K562 (cell line): ENCODE measurements around the gene RALB. TPM values are rescaled to one million over a fixed set of nuclear protein-coding genes. Genes with fewer than 3 reads are reported as not detected.

Experiments
- ATF6 ChIP-seq: sonication (generic); formaldehyde crosslinking; IDR thresholded peaks from 2 replicates; pipeline ENCODE4 v1.4.0; 2020; ENCODE audit warnings: mild to moderate bottlenecking, missing genetic modification reagents
- CREM ChIP-seq: IDR thresholded peaks from 2 replicates; pipeline ENCODE4 v1.6.1; 2014; ENCODE audit warnings: antibody characterized with exemption, low read depth
- E2F3 ChIP-seq: fragments of 250-450 bp; sonication (Bioruptor Pico); IDR thresholded peaks from 2 replicates; pipeline ENCODE4 v1.4.0; 2020; ENCODE audit warnings: mild to moderate bottlenecking
- FOS ChIP-seq: IDR thresholded peaks from 3 replicates; pipeline ENCODE4 v1.6.1; 2011; ENCODE audit not compliant: insufficient read length; ENCODE audit errors: extremely low read depth
- FOXP1 ChIP-seq: sonication (generic); formaldehyde crosslinking; IDR thresholded peaks from 2 replicates; pipeline ENCODE4 v1.8.0; 2022; ENCODE audit warnings: mild to moderate bottlenecking, missing genetic modification reagents
- GABPA ChIP-seq: fragments of 200-800 bp; sonication (Bioruptor generic); conservative IDR thresholded peaks from 2 replicates; pipeline ENCODE4 v1.6.1; 2016; ENCODE audit warnings: low read depth, missing genetic modification characterization, missing compliant biosample characterization
- HCFC1 ChIP-seq: IDR thresholded peaks from 2 replicates; pipeline ENCODE4 v1.6.1; 2012; ENCODE audit warnings: low read depth, low read length, improper control_type of control experiment
- IRF1 ChIP-seq: sonication (generic); formaldehyde crosslinking; IDR thresholded peaks from 2 replicates; pipeline ENCODE4 v1.8.0; 2022; ENCODE audit warnings: missing genetic modification reagents, mild to moderate bottlenecking, borderline replicate concordance
- KDM2B ChIP-seq: fragments of 250-450 bp; sonication (Bioruptor Pico); IDR thresholded peaks from 2 replicates; pipeline ENCODE4 v1.8.0; 2021; ENCODE audit warnings: mild to moderate bottlenecking, moderate library complexity
- MXI1 ChIP-seq: IDR thresholded peaks from 2 replicates; pipeline ENCODE4 v1.6.1; 2011; ENCODE audit warnings: low read depth, mild to moderate bottlenecking, improper control_type of control experiment, low read length
- NR0B1 ChIP-seq: fragments of 450-650 bp; IDR thresholded peaks from one replicate; pipeline ENCODE4 v1.6.1; 2018; ENCODE audit warnings: mild to moderate bottlenecking, moderate library complexity; ENCODE audit not compliant: partially characterized antibody
- NR2C1 ChIP-seq, 2 experiments: fragments of 450-650 bp; IDR thresholded peaks; 2 replicates each; pipeline ENCODE4 v1.6.1; 2017; ENCODE audit warnings: mild to moderate bottlenecking in 2 of 2, antibody characterized with exemption in 1 of 2, inconsistent platforms in 1 of 2, missing compliant biosample characterization in 1 of 2, missing genetic modification characterization in 1 of 2
- PCBP1 ChIP-seq: fragments of 200-400 bp; formaldehyde crosslinking; IDR thresholded peaks from 2 replicates; pipeline ENCODE4 v1.6.1; 2018; ENCODE audit warnings: mild to moderate bottlenecking, low read depth, low read length; ENCODE audit not compliant: poor library complexity, severe bottlenecking
- PHF21A ChIP-seq: fragments of 450-650 bp; IDR thresholded peaks from 2 replicates; pipeline ENCODE4 v1.6.1; 2017; ENCODE audit warnings: low read depth, borderline replicate concordance
- STAT5A ChIP-seq: IDR thresholded peaks from 2 replicates; pipeline ENCODE4 v1.6.1; 2012; ENCODE audit warnings: low read length, inconsistent platforms, borderline replicate concordance
- TFAM ChIP-seq: fragments of 250-450 bp; sonication (Bioruptor Pico); conservative IDR thresholded peaks from 2 replicates; pipeline ENCODE4 v1.5.0; 2021; ENCODE audit warnings: mild to moderate bottlenecking, moderate library complexity
- ZBTB49 ChIP-seq: sonication (generic); formaldehyde crosslinking; IDR thresholded peaks from 2 replicates; pipeline ENCODE4 v1.8.0; 2022; ENCODE audit warnings: missing genetic modification reagents, mild to moderate bottlenecking, borderline replicate concordance
- ZNF133 ChIP-seq: fragments of 250-450 bp; sonication (Bioruptor Pico); IDR thresholded peaks from 2 replicates; pipeline ENCODE4 v1.4.0; 2020; ENCODE audit warnings: mild to moderate bottlenecking
- ZNF408 ChIP-seq: fragments of 250-450 bp; sonication (Bioruptor Pico); IDR thresholded peaks from 2 replicates; pipeline ENCODE4 v1.4.0; 2020; ENCODE audit warnings: low read depth, mild to moderate bottlenecking, moderate library complexity
- ZNF445 ChIP-seq: fragments of 250-450 bp; sonication (Bioruptor Pico); IDR thresholded peaks from 2 replicates; pipeline ENCODE4 v1.4.0; 2020; ENCODE audit warnings: low read depth, mild to moderate bottlenecking, moderate library complexity
- ZNF511 ChIP-seq: sonication (generic); formaldehyde crosslinking; IDR thresholded peaks from 2 replicates; pipeline ENCODE4 v1.8.0; 2022; ENCODE audit warnings: mild to moderate bottlenecking, missing genetic modification reagents
- polyA plus RNA-seq, 8 experiments: library from polyadenylated mRNA; depleted of rRNA in 4 of 8; stranded (reverse) in 5 of 8; unstranded in 3 of 8; fragments of >200 nt; fragmentation: Nextera tagmentation in 2 of 8; fragmentation: Illumina TruSeq in 1 of 8; extraction: Ambion mirVana in 2 of 8; extraction: Trizol in 1 of 8; gene quantifications; 2 replicates each; pipeline versions ENCODE4 v1.2.1 to v1.2.3, GENCODE V29; 2011 to 2014; ENCODE audit warnings: inconsistent platforms in 1 of 8, missing spikeins in 1 of 8
- total RNA-seq, 7 experiments: library from RNA; depleted of rRNA in 6 of 7; stranded (reverse); fragments of >200 nt in 6 of 7; fragmentation: Illumina TruSeq in 2 of 7; extraction: Trizol in 2 of 7; gene quantifications; 2 replicates each; pipeline versions ENCODE4 v1.2.1 to v1.2.3, GENCODE V29; 2011 to 2021; ENCODE audit warnings: low replicate concordance in 1 of 7

The RALB gene
- total and polyA plus RNA-seq, 9 of the 15 experiments (the other 6 are each of a cell fraction or from before 2014, with no cell fraction given), result 14.8 to 65.6 (median 38.4) TPM

GRCh38 chr2:120252225-120253020 is at the start of gene RALB (continued):
- TF ChIP-seq PHF21A, result no peak
- no peak for TF ChIP-seq IRF1 (CRISPR knock-in tag)
- TF ChIP-seq NR0B1, result no peak
- no peak for TF ChIP-seq ATF6 (CRISPR knock-in tag)
- TF ChIP-seq ZNF511 (CRISPR knock-in tag), result no peak; the same call in 1 of the 2 replicates
- TF ChIP-seq ZBTB49 (CRISPR knock-in tag), result no peak
- TF ChIP-seq ZNF408 (CRISPR knock-in tag), result no peak
- no peak for TF ChIP-seq ZNF445 (CRISPR knock-in tag)
- peak; percentile 44; the same call in 1 of the 2 replicates for TF ChIP-seq E2F3 (CRISPR knock-in tag)
- TF ChIP-seq FOXP1, result no peak
- TF ChIP-seq NR2C1 (IDR thresholded peaks at IDR 0.05), result no peak
- TF ChIP-seq NR2C1 (tag; IDR thresholded peaks at IDR 0.05), result no peak
- peak; percentile 39 for TF ChIP-seq CREM
- TF ChIP-seq MXI1, result peak; percentile 92
- TF ChIP-seq FOS, result peak; percentile 80
- no peak for TF ChIP-seq GABPA (tag)
- TF ChIP-seq STAT5A, result no peak
- TF ChIP-seq PCBP1, result no peak
- no peak; the same call in 1 of the 2 replicates for TF ChIP-seq HCFC1
- no peak for TF ChIP-seq TFAM
- no peak for TF ChIP-seq ZNF133 (CRISPR knock-in tag)
- no peak for TF ChIP-seq KDM2B (CRISPR knock-in tag)
